Epithelial cell of esophagus (primary cell): ENCODE data around the gene GALNTL6.
A peak's percentile ranks its signal among the peaks of the same experiment; 100 is the strongest.

Experiments
- DNase-seq: peaks from one replicate; pipeline ENCODE4 v3.0.0; 2010; ENCODE audit warnings: low read depth
- H3K4me3 ChIP-seq: 2 replicates; pipeline ENCODE4 v1.5.1; 2011; ENCODE audit warnings: mild to moderate bottlenecking, low read length, control low read depth
- CTCF ChIP-seq: IDR thresholded peaks from 2 replicates; pipeline ENCODE4 v1.5.1; 2011; ENCODE audit warnings: low read depth, mild to moderate bottlenecking, low read length, control low read depth, inconsistent platforms; ENCODE audit not compliant: insufficient read depth; ENCODE audit errors: missing control alignments

The GALNTL6 gene

GRCh38 chr4:172858731-172859230, 1045.6 kb downstream of the GALNTL6 start:
- no peak for DNase-seq
- no peak overlapping the region for H3K4me3 ChIP-seq
- no peak for TF ChIP-seq CTCF

GRCh38 chr4:172865103-172865502, 1051.9 kb downstream of the GALNTL6 start:
- TF ChIP-seq CTCF, result no peak
- no peak for DNase-seq
- no peak overlapping the region for H3K4me3 ChIP-seq

GRCh38 chr4:172865531-172866127, 1052.4 kb downstream of the GALNTL6 start:
- DNase-seq, result peak; percentile 2
- no peak for TF ChIP-seq CTCF
- no peak overlapping the region for H3K4me3 ChIP-seq

GRCh38 chr4:172866421-172866820, 1053.2 kb downstream of the GALNTL6 start:
- no peak overlapping the region for H3K4me3 ChIP-seq
- no peak for DNase-seq
- no peak for TF ChIP-seq CTCF

- no peak for TF ChIP-seq CTCF
- DNase-seq, result no peak
- H3K4me3 ChIP-seq, result no peak overlapping the region
Measured at GRCh38 chr4:172867835-172868234, 1054.6 kb downstream of the GALNTL6 start.

- no peak overlapping the region for H3K4me3 ChIP-seq
- DNase-seq, result no peak
- no peak for TF ChIP-seq CTCF
Measured at GRCh38 chr4:172868271-172868670, 1055.1 kb downstream of the GALNTL6 start.
